Body of pancreas (tissue), 4 donors: ENCODE data around the gene SLC4A5. TPM values are rescaled to one million over a fixed set of nuclear protein-coding genes. Genes with fewer than 3 reads are reported as not detected.

ENCODE experiments used
- ATAC-seq: fragments of 150-250 bp; one replicate; pipeline ENCODE4 v1.9.1; 2016
- DNase-seq, 4 donors: peaks; one replicate each; pipeline ENCODE4 v3.0.0-alpha.2; 2019
- H3K27ac ChIP-seq, 4 donors: fragments of 200-600 bp; sonication (generic); 1 replicate in 3 of 4; 2 replicates in 1 of 4; pipeline versions ENCODE4 v1.5.1 to v1.6.1; 2016 to 2019; ENCODE audit warnings: mild to moderate bottlenecking in 1 of 4, mixed read lengths in 1 of 4, moderate library complexity in 1 of 4
- H3K27me3 ChIP-seq, 2 donors: fragments of 200-600 bp; sonication (generic); one replicate each; pipeline ENCODE4 v1.6.0; 2016; ENCODE audit warnings: mild to moderate bottlenecking in 1 of 2
- H3K36me3 ChIP-seq, 2 donors: fragments of 200-600 bp; sonication (generic); replicated peaks in 1 of 2; 2 replicates each; pipeline ENCODE4 v1.5.1; 2016; ENCODE audit warnings: low read depth in 2 of 2; ENCODE audit not compliant: insufficient read depth in 1 of 2
- H3K4me1 ChIP-seq: fragments of 200-600 bp; sonication (generic); one replicate; pipeline ENCODE4 v1.6.0; 2016
- H3K4me3 ChIP-seq, 2 donors: fragments of 200-600 bp; sonication (generic); 1 replicate in 1 of 2; 2 replicates in 1 of 2; pipeline ENCODE4 v1.5.1; 2016 to 2019
- H3K9me3 ChIP-seq, 3 donors: fragments of 200-600 bp; sonication (generic); 1 replicate in 2 of 3; 2 replicates in 1 of 3; pipeline ENCODE4 v1.5.1; 2016
- CTCF ChIP-seq, 7 experiments: fragments of 450-650 bp in 4 of 7; fragments of 200-600 bp in 3 of 7; sonication (generic) in 3 of 7; IDR thresholded peaks; one replicate each; pipeline ENCODE4 v1.5.1; 2016 to 2019; ENCODE audit warnings: antibody characterized with exemption in 7 of 7
- POLR2A ChIP-seq, 3 donors: fragments of 450-650 bp; IDR thresholded peaks; one replicate each; pipeline ENCODE4 v1.6.1; 2016; ENCODE audit warnings: antibody characterized with exemption in 3 of 3, mild to moderate bottlenecking in 2 of 3
- WGBS, 2 donors: methylation state at CpG; one replicate each; pipeline ENCODE4 v1.1.5; 2017; 5-methylcytosine and 5-hydroxymethylcytosine counted together
- intact Hi-C: fragments of 100-400 bp; cut with DNase I; formaldehyde crosslinking; loops from one replicate; pipeline ENCODE4 v1.15.1; 2023
- total RNA-seq, 2 donors: library from RNA; depleted of rRNA; stranded (reverse); fragments of >200 nt; gene quantifications; one replicate each; pipeline ENCODE4 v1.1.0, GENCODE V29; 2016

SLC4A5 gene
- total RNA-seq, 2 donors from 2014 or later = 2.3 to 8.3 TPM

GRCh38 chr2:74297391-74297790, 45.8 kb downstream of the SLC4A5 start:
- no peak for ATAC-seq
- H3K27me3 ChIP-seq = no peaks in the 10 kb centered on the region
- TF ChIP-seq CTCF (IDR thresholded peaks at IDR 0.05) (no peak), POLR2A (IDR thresholded peaks at IDR 0.05) (no peak)
- H3K4me1 ChIP-seq = no peaks in the 10 kb centered on the region
- H3K4me3 ChIP-seq = no peak overlapping the region
- intact Hi-C loops = no loop called here
- H3K27ac ChIP-seq = no peak overlapping the region
- H3K36me3 ChIP-seq = no peaks in the 10 kb centered on the region
- no peaks in the 10 kb centered on the region for H3K9me3 ChIP-seq
- DNase-seq = no peak

DNA sequence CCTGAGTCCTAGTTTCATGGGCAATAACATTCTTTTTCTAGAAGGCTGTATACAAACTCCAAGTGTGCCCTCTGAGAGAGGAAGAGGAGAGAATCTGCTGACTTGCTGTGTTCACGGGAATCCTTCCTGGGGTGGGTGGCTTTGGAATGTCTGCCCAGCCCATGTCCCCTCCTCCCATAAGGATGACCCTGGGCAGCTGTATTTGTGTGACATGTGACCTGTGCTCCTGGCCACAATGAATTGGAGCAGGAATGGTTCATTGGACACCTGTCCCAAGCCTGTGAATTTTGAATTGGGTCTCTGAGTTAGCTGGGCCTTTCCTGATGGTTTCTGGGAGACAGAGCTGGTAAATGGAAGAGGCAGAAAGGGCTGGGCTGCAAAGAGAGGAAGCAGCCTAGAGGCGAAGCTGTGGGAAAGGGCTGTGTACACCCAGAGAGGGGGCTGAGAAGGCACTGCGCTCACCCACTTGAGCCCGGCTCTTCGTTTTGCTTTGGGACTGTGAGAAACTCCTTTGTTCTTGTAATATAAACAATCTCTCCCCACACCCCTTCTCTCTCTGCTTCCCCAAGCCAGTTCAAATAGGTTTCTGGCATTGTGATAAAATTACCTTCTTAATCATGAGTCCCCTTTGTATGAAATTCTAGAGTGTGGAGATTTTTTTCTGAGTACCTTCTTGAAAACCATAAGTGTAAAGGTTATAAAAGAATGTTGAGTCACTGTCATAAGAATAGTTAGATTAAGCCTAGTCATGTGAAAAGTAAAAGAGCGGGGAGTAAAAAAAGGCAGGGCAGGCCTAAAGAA, 49.8 kb downstream of the SLC4A5 start:
- Histone ChIP-seq H3K9me3 (no peaks in the 10 kb centered on the region), H3K4me3 (no peak overlapping the region), H3K36me3 (no peaks in the 10 kb centered on the region), H3K4me1 (no peaks in the 10 kb centered on the region), H3K27me3 (no peaks in the 10 kb centered on the region), H3K27ac (no peak overlapping the region)
- no peak for TF ChIP-seq CTCF (IDR thresholded peaks at IDR 0.05)
- TF ChIP-seq POLR2A (IDR thresholded peaks at IDR 0.05) = no peak
- no peak for DNase-seq
- no peak for ATAC-seq
- intact Hi-C loops = no loop called here
- WGBS, 2 donors = 75 to 84% methylated on average over 6 of the region's 6 CpGs

- DNase-seq (no peak), ATAC-seq (no peak)
- no peaks in the 10 kb centered on the region for H3K9me3 ChIP-seq
- no peak overlapping the region for H3K27ac ChIP-seq
- H3K36me3 ChIP-seq = no peaks in the 10 kb centered on the region
- WGBS, 2 donors = 73 to 78% methylated on average over 6 of the region's 6 CpGs
- intact Hi-C loops = no loop called here
- H3K4me1 ChIP-seq = no peaks in the 10 kb centered on the region
- TF ChIP-seq CTCF (IDR thresholded peaks at IDR 0.05) (no peak), POLR2A (IDR thresholded peaks at IDR 0.05) (no peak)
- no peaks in the 10 kb centered on the region for H3K27me3 ChIP-seq
- H3K4me3 ChIP-seq = no peak overlapping the region
These were observed 50.5 kb downstream of the SLC4A5 start for GRCh38 chr2:74292751-74293150.

DNA sequence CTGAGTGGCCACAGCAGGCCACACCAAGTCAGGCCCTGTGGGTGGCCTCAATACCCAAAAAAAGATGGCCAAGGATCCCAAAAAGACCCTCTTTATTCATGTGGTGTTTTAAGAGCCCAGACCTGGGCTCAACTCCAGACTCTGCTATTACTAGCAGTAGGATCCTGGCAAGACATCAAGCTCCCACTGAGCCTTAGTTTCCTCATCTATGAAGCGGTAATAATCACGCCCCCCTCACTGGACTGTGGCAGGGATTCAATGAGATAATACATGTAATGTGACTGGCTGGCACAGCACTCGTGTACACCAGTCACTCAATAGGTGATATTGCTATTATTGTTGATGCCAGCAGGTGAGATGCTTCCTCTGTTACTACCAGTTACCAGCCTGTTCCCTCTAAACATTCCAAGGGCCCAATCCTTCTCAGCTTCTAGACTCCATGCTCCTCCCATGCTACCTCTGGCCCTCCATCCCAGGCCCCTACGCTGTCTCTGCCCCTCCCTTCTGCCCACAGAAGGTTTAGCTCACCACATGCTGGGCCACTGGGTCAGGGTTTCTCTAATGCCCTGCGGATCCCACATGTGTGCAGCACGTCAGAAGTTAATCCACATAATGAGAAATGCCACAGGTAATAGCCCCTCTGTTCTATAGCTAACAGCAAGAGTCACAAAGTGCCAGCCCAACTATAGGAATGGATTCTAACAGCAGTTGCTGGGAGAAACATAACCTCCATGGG, 51.2 kb downstream of the SLC4A5 start:
- no peaks in the 10 kb centered on the region for H3K4me1 ChIP-seq
- no peaks in the 10 kb centered on the region for H3K36me3 ChIP-seq
- no peak for ATAC-seq
- DNase-seq = no peak
- no peak overlapping the region for H3K27ac ChIP-seq
- H3K4me3 ChIP-seq = no peak overlapping the region
- H3K27me3 ChIP-seq = no peaks in the 10 kb centered on the region
- intact Hi-C loops = no loop called here
- 85 to 93% methylated on average over 5 to 6 of the region's 6 CpGs for WGBS, 2 donors
- TF ChIP-seq CTCF (IDR thresholded peaks at IDR 0.05) (no peak), POLR2A (IDR thresholded peaks at IDR 0.05) (no peak)
- H3K9me3 ChIP-seq = no peaks in the 10 kb centered on the region
